Ovary (tissue), 9 donors: Measurements from ENCODE around the gene EPB41L2. TPM values are rescaled to one million over a fixed set of nuclear protein-coding genes. Genes with fewer than 3 reads are reported as not detected.

Source experiments
- DNase-seq, 5 donors: peaks; one replicate each; pipeline ENCODE4 v3.0.0-alpha.2; 2019 to 2020
- H3K27ac ChIP-seq, 2 donors: fragments of 200-600 bp; one replicate each; pipeline versions ENCODE4 v1.5.1 to v1.8.0; 2019 to 2022
- H3K27me3 ChIP-seq: fragments of 200-600 bp; one replicate; pipeline ENCODE4 v1.8.0; 2022
- H3K36me3 ChIP-seq: fragments of 200-600 bp; sonication (generic); one replicate; pipeline ENCODE4 v1.5.1; 2019
- H3K4me1 ChIP-seq: one replicate; pipeline ENCODE4 v1.8.1; 2013; ENCODE audit warnings: mild to moderate bottlenecking, moderate library complexity; ENCODE audit not compliant: insufficient read depth
- H3K4me3 ChIP-seq: fragments of 200-600 bp; sonication (generic); one replicate; pipeline ENCODE4 v1.5.1; 2017
- H3K9me3 ChIP-seq, 2 donors: fragments of 200-600 bp in 1 of 2; sonication (generic) in 1 of 2; one replicate each; pipeline versions ENCODE4 v1.5.1 to v1.8.1; 2013 to 2019; ENCODE audit warnings: mild to moderate bottlenecking in 1 of 2, moderate library complexity in 1 of 2
- CTCF ChIP-seq, 3 donors: fragments of 450-650 bp in 2 of 3; fragments of 200-600 bp in 1 of 3; IDR thresholded peaks; one replicate each; pipeline versions ENCODE4 v1.5.1 to v1.8.0; 2016 to 2022; ENCODE audit warnings: antibody characterized with exemption in 3 of 3, mild to moderate bottlenecking in 1 of 3
- EP300 ChIP-seq: sonication (generic); formaldehyde crosslinking; IDR thresholded peaks from one replicate; pipeline ENCODE4 v1.6.1; 2017; ENCODE audit warnings: antibody characterized with exemption
- POLR2A ChIP-seq: fragments of 450-650 bp; IDR thresholded peaks from one replicate; pipeline ENCODE4 v1.6.1; 2017; ENCODE audit warnings: antibody characterized with exemption, mild to moderate bottlenecking, moderate library complexity
- WGBS, 3 donors: extraction: QIAGEN DNeasy Blood & Tissue Kit in 1 of 3; methylation state at CpG; one replicate each; pipeline versions ENCODE4 v1.1.5 to v1.1.7; 2013 to 2017; 5-methylcytosine and 5-hydroxymethylcytosine counted together
- intact Hi-C, 4 donors: fragments of 100-400 bp; cut with DNase I; formaldehyde crosslinking; loops; one replicate each; pipeline versions ENCODE4 v1.11.0 to v1.15.1; 2022 to 2023
- polyA plus RNA-seq, 2 donors: library from polyadenylated mRNA; stranded (reverse); fragments of 200-250 nt in 1 of 2; fragments of 350-450 nt in 1 of 2; fragmentation: Illumina TruSeq in 1 of 2; extraction: RNeasy Lipid Tissue Mini Kit (QIAGEN cat#74804) in 1 of 2; gene quantifications; one replicate each; pipeline ENCODE4 v1.2.3, GENCODE V29; 2013 to 2014
- total RNA-seq, 7 donors: library from RNA; depleted of rRNA in 2 of 7; stranded (reverse); fragments of >200 nt in 2 of 7; fragmentation: NEBNext Ultra II Directional in 3 of 7; extraction: Animal tissue kit (Norgen Biotek cat#: 25700) in 3 of 7; gene quantifications; one replicate each; pipeline versions ENCODE4 v1.1.0 to v1.2.4, GENCODE V29; 2016 to 2023
- donor health status: DM: no; HTN: no; CAD: no; lungs with moderate emphysema.
- donor health status: DM: no; HTN: no; CAD: no.
- donor health status: Bipolar disorder and iron deficiency.
- donor health status: DM: yes; HTN: yes; CAD: no.
- donor health status: DM: no; HTN: no; CAD: no.
- donor health status: DM: yes; HTN: yes; CAD: no.

Gene EPB41L2
- total and polyA plus RNA-seq, 9 donors, result 49.8 to 294 (median 204) TPM

- Histone ChIP-seq H3K27ac (no peak overlapping the region), H3K36me3 (no peaks in the 10 kb centered on the region), H3K9me3 (no peaks in the 10 kb centered on the region), H3K4me1 (peaks cover 3% of the 10 kb centered on the region), H3K4me3 (no peak overlapping the region), H3K27me3 (no peaks in the 10 kb centered on the region)
- intact Hi-C loops, result loop anchor here in 1 of 4 donors (10.0 kb wide), 1 partner anchor 180 kb away; no protein-coding TSS in a partner anchor
- DNase-seq, result no peak
- 94 to 97% (median 94%) methylated on average over 4 of the region's 4 CpGs for WGBS, 3 donors
- TF ChIP-seq EP300 (no peak), CTCF (IDR thresholded peaks at IDR 0.05) (no peak), POLR2A (no peak)
These were observed 2.2 kb upstream of the EPB41L2 start for GRCh38 chr6:131065112-131065823.

GRCh38 chr6:131063764-131064272 is 773 bp upstream of the EPB41L2 start:
- Histone ChIP-seq H3K4me3 (peak overlapping the region; percentile 98), H3K36me3 (no peaks in the 10 kb centered on the region), H3K4me1 (peaks cover 3% of the 10 kb centered on the region), H3K27me3 (no peaks in the 10 kb centered on the region), H3K9me3 (no peaks in the 10 kb centered on the region), H3K27ac (peak overlapping the region; percentile 65 to 81)
- peak in 2 of 5 donors; percentile 42 to 51 for DNase-seq
- intact Hi-C loops, result loop anchor here in 2 of 4 donors (5.0 to 10.0 kb wide), 3 partner anchors 47 to 179 kb away; no protein-coding TSS in a partner anchor
- 24 to 27% (median 25%) methylated on average over 8 of the region's 8 CpGs for WGBS, 3 donors
- no peak for TF ChIP-seq CTCF (IDR thresholded peaks at IDR 0.05)
- TF ChIP-seq POLR2A, result no peak
- TF ChIP-seq EP300, result no peak

DNA sequence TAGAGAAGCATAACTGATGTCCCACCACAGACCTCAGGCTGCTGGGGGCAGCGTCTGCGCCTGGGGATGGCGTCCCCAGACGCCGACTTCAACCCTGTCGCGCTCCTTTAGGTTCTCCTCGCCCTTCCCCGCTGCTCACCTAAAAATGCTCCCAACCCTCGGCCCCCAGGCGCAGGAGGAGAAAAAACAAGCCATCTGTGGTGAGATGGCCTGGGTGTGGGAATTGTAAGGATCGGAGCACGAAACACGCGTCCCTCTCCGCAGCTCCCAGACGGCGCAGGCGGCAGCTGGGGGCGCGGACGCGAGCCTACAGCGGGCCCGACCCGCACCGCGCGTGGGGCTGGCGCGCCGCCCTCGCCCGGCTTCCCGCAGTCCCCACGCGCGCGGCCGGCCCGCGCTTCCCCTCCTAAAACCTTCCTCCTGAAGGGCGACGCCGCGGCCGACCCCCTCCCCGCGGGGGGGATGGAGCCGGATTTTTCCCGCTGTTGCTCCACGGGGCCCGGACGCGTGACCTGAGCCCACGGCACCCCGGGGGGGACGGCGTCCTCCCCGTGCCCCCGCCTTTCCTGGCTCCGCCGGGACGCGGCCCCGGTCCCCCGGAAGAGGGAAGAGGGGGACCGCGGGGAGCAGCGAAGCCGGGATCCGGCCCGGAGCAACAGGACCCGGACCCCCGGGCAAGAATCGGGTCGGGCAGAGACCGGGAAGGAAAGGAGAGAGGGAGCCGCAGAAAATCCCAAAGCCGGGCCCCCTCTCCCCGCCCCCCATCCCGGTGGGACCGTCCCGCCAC is 611 bp downstream of the EPB41L2 start:
- Histone ChIP-seq H3K36me3 (no peaks in the 10 kb centered on the region), H3K27ac (peak overlapping the region; percentile 65 to 81), H3K4me1 (peaks cover 3% of the 10 kb centered on the region), H3K27me3 (no peaks in the 10 kb centered on the region), H3K4me3 (peak overlapping the region; percentile 98), H3K9me3 (no peaks in the 10 kb centered on the region)
- DNase-seq, result peak; percentile 45 to 70 (median 67)
- WGBS, 3 donors, result 0 to 1% (median 0%) methylated on average over 59 to 84 of the region's 84 CpGs
- TF ChIP-seq POLR2A, result no peak
- no peak for TF ChIP-seq CTCF (IDR thresholded peaks at IDR 0.05)
- no peak for TF ChIP-seq EP300
- intact Hi-C loops, result loop anchor here in 2 of 4 donors (5.0 to 10.0 kb wide), 3 partner anchors 45 to 178 kb away; no protein-coding TSS in a partner anchor

DNA sequence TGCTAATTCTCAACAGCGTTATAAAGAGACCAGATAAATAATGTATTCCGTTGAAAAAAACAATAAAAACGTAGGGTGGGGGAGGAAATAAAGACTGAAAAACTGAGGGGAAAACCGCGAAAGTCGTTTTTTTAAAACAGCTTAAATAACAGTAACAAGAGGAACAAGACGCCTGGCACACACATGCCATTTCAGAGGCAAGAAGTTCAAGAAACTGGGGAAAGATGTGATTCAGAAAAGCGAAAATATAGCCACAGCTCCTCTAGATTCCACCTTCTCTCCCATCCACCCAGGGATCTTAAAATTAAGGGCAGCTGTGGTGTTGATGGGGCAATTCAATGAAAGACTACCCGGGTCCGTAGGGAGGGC is 1.3 kb downstream of the EPB41L2 start:
- WGBS, 3 donors, result 4 to 6% (median 5%) methylated on average over 10 of the region's 10 CpGs
- DNase-seq, result no peak
- Histone ChIP-seq H3K36me3 (no peaks in the 10 kb centered on the region), H3K9me3 (no peaks in the 10 kb centered on the region), H3K4me1 (peaks cover 3% of the 10 kb centered on the region), H3K4me3 (peak overlapping the region; percentile 98), H3K27me3 (no peaks in the 10 kb centered on the region), H3K27ac (peak overlapping the region in 1 of 2 donors; percentile 81)
- intact Hi-C loops, result loop anchor here in 2 of 4 donors (5.0 to 10.0 kb wide), 3 partner anchors 44 to 177 kb away; no protein-coding TSS in a partner anchor
- TF ChIP-seq POLR2A (no peak), EP300 (no peak)
